Measurements from ENCODE around the gene SPACDR. TPM values are rescaled to one million over a fixed set of nuclear protein-coding genes. Genes with fewer than 3 reads are reported as not detected.
"Not testable (repeated sequence)": the region's sequence is repeated elsewhere in the genome, so short reads cannot be mapped to it uniquely, and the experiment has no call there.

The SPACDR gene
- total RNA-seq, 5 donors from 2014 or later (not counting 1 experiment from before 2014, with no cell fraction given) = 1.3 to 4.0 (median 3.3) TPM

GRCh38 chr7:100449190-100449795, 14.8 kb downstream of the SPACDR start:
- no peak for ATAC-seq (replicated peaks in 1 of 4)

GRCh38 chr7:100447363-100447762, 16.7 kb downstream of the SPACDR start:
- DNase-seq; H3K4me3 Mint-ChIP-seq; H3K27ac ChIP-seq (ENCODE audit: low read length); H3K9me3 Mint-ChIP-seq; H3K4me3 ChIP-seq (ENCODE audit: control insufficient read depth in 1 of 2, extremely low read depth in 1 of 2, low read length in 1 of 2); H3K27me3 ChIP-seq (replicated peaks in 1 of 2; ENCODE audit: control insufficient read depth in 2 of 2, extremely low read depth in 1 of 2, insufficient read depth in 2 of 2, low read length in 1 of 2); H3K9me3 ChIP-seq; H3K27me3 Mint-ChIP-seq; H3K27ac Mint-ChIP-seq; H3K36me3 ChIP-seq (ENCODE audit: control insufficient read depth in 2 of 2, extremely low read depth in 1 of 2, insufficient read depth in 1 of 2, low read length in 1 of 2); H3K36me3 Mint-ChIP-seq; ATAC-seq (replicated peaks in 1 of 4): not testable (repeated sequence)
- H3K4me1 Mint-ChIP-seq = peaks cover 7 to 25% (median 11%) of the 10 kb centered on the region in 3 donors
- peaks cover 2 to 22% of the 10 kb centered on the region in 2 experiments for H3K4me1 ChIP-seq (ENCODE audit: control insufficient read depth in 1 of 2, extremely low read depth in 1 of 2, insufficient read depth in 2 of 2, low read length in 2 of 2)
- POLR2A ChIA-PET = interaction anchor here in 1 of 2 donors (0.7 kb wide), 1 partner anchor 13 kb away, joined by 6 read pairs; no protein-coding TSS in a partner anchor
- CTCF ChIA-PET = interaction anchor here (0.6 to 1.3 kb wide), 4 partner anchors 12 to 1961 kb away, joined by 3 to 4 read pairs (median 3); no protein-coding TSS in a partner anchor
- 91% methylated on average over 5 of the region's 8 CpGs for WGBS (ENCODE audit: insufficient coverage)

More at GRCh38 chr7:100449190-100449795, 14.8 kb downstream of the SPACDR start:
- POLR2A ChIA-PET = no interaction called here
- H3K9me3 Mint-ChIP-seq = no peaks in the 10 kb centered on the region
- DNase-seq = no peak
- Histone ChIP-seq H3K9me3 (no peaks in the 10 kb centered on the region), H3K36me3 (ENCODE audit: control insufficient read depth in 2 of 2, extremely low read depth in 1 of 2, insufficient read depth in 1 of 2, low read length in 1 of 2) (no peaks in the 10 kb centered on the region), H3K4me3 (ENCODE audit: control insufficient read depth in 1 of 2, extremely low read depth in 1 of 2, low read length in 1 of 2) (no peak overlapping the region), H3K27ac (ENCODE audit: low read length) (no peak overlapping the region), H3K27me3 (replicated peaks in 1 of 2; ENCODE audit: control insufficient read depth in 2 of 2, extremely low read depth in 1 of 2, insufficient read depth in 2 of 2, low read length in 1 of 2) (peaks cover 0 to 3% of the 10 kb centered on the region in 2 experiments), H3K4me1 (ENCODE audit: control insufficient read depth in 1 of 2, extremely low read depth in 1 of 2, insufficient read depth in 2 of 2, low read length in 2 of 2) (peaks cover 2 to 31% of the 10 kb centered on the region in 2 experiments)
- WGBS (ENCODE audit: insufficient coverage) = no CpG with 5 or more reads among the region's 13 CpGs
- peak overlapping the region in 2 of 3 donors; percentile 22 to 25 for H3K4me3 Mint-ChIP-seq
- no peaks in the 10 kb centered on the region for H3K36me3 Mint-ChIP-seq
- peaks cover 7 to 18% (median 14%) of the 10 kb centered on the region in 3 donors for H3K4me1 Mint-ChIP-seq
- peak overlapping the region in 1 of 2 donors; percentile 16 for H3K27ac Mint-ChIP-seq
- CTCF ChIA-PET = interaction anchor here (0.6 to 1.5 kb wide), 4 partner anchors 11 to 244 kb away, joined by 3 to 5 read pairs (median 3); partner anchors contain the start of gene ZCWPW1 (in 1 of the 2)
- no peaks in the 10 kb centered on the region for H3K27me3 Mint-ChIP-seq

- POLR2A ChIA-PET = no interaction called here
Measured at GRCh38 chr7:100446040-100446439, 18.0 kb downstream of the SPACDR start.

GRCh38 chr7:100444311-100445278, 19.5 kb downstream of the SPACDR start:
- H3K4me3 ChIP-seq (ENCODE audit: control insufficient read depth in 1 of 2, extremely low read depth in 1 of 2, low read length in 1 of 2) = no peak overlapping the region
- ChIA-PET CTCF (no interaction called here), POLR2A (interaction anchor here in 1 of 2 donors (0.6 kb wide), 1 partner anchor 261 kb away, joined by 3 read pairs; no protein-coding TSS in a partner anchor)
- H3K4me1 Mint-ChIP-seq = peaks cover 7 to 18% (median 7%) of the 10 kb centered on the region in 3 donors
- WGBS (ENCODE audit: insufficient coverage) = 55% methylated on average over 12 of the region's 14 CpGs
- no peaks in the 10 kb centered on the region for H3K36me3 ChIP-seq (ENCODE audit: control insufficient read depth in 2 of 2, extremely low read depth in 1 of 2, insufficient read depth in 1 of 2, low read length in 1 of 2)
- H3K9me3 ChIP-seq = no peaks in the 10 kb centered on the region
- no peaks in the 10 kb centered on the region for H3K36me3 Mint-ChIP-seq
- H3K27me3 ChIP-seq (replicated peaks in 1 of 2; ENCODE audit: control insufficient read depth in 2 of 2, extremely low read depth in 1 of 2, insufficient read depth in 2 of 2, low read length in 1 of 2) = no peaks in the 10 kb centered on the region
- H3K27ac Mint-ChIP-seq = peak overlapping the region; percentile 64 to 65
- no peaks in the 10 kb centered on the region for H3K27me3 Mint-ChIP-seq
- peak; percentile 15 to 49 (median 44) for ATAC-seq (replicated peaks in 1 of 4)
- no peak overlapping the region for H3K4me3 Mint-ChIP-seq
- peaks cover 2 to 12% of the 10 kb centered on the region in 2 experiments for H3K4me1 ChIP-seq (ENCODE audit: control insufficient read depth in 1 of 2, extremely low read depth in 1 of 2, insufficient read depth in 2 of 2, low read length in 2 of 2)
- no peak overlapping the region for H3K27ac ChIP-seq (ENCODE audit: low read length)
- H3K9me3 Mint-ChIP-seq = no peaks in the 10 kb centered on the region
- DNase-seq = no peak

More at GRCh38 chr7:100446040-100446439, 18.0 kb downstream of the SPACDR start:
- DNase-seq (no peak), ATAC-seq (replicated peaks in 1 of 4) (no peak)
- Mint-ChIP-seq H3K27ac (no peak overlapping the region), H3K9me3 (no peaks in the 10 kb centered on the region), H3K4me3 (no peak overlapping the region), H3K27me3 (no peaks in the 10 kb centered on the region), H3K4me1 (peaks cover 7 to 25% (median 11%) of the 10 kb centered on the region in 3 donors), H3K36me3 (no peaks in the 10 kb centered on the region)
- CTCF ChIA-PET = no interaction called here
- 67% methylated on average over 1 of the region's 2 CpGs for WGBS (ENCODE audit: insufficient coverage)
- Histone ChIP-seq H3K9me3 (no peaks in the 10 kb centered on the region), H3K27ac (ENCODE audit: low read length) (no peak overlapping the region), H3K4me3 (ENCODE audit: control insufficient read depth in 1 of 2, extremely low read depth in 1 of 2, low read length in 1 of 2) (no peak overlapping the region), H3K4me1 (ENCODE audit: control insufficient read depth in 1 of 2, extremely low read depth in 1 of 2, insufficient read depth in 2 of 2, low read length in 2 of 2) (peaks cover 2 to 22% of the 10 kb centered on the region in 2 experiments), H3K36me3 (ENCODE audit: control insufficient read depth in 2 of 2, extremely low read depth in 1 of 2, insufficient read depth in 1 of 2, low read length in 1 of 2) (no peaks in the 10 kb centered on the region), H3K27me3 (replicated peaks in 1 of 2; ENCODE audit: control insufficient read depth in 2 of 2, extremely low read depth in 1 of 2, insufficient read depth in 2 of 2, low read length in 1 of 2) (peaks cover 0 to 3% of the 10 kb centered on the region in 2 experiments)

- 98% methylated on average over 8 of the region's 9 CpGs for WGBS (ENCODE audit: insufficient coverage)
- Histone ChIP-seq H3K4me1 (ENCODE audit: control insufficient read depth in 1 of 2, extremely low read depth in 1 of 2, insufficient read depth in 2 of 2, low read length in 2 of 2) (peaks cover 2 to 12% of the 10 kb centered on the region in 2 experiments), H3K4me3 (ENCODE audit: control insufficient read depth in 1 of 2, extremely low read depth in 1 of 2, low read length in 1 of 2) (no peak overlapping the region), H3K27me3 (replicated peaks in 1 of 2; ENCODE audit: control insufficient read depth in 2 of 2, extremely low read depth in 1 of 2, insufficient read depth in 2 of 2, low read length in 1 of 2) (no peaks in the 10 kb centered on the region), H3K36me3 (ENCODE audit: control insufficient read depth in 2 of 2, extremely low read depth in 1 of 2, insufficient read depth in 1 of 2, low read length in 1 of 2) (no peaks in the 10 kb centered on the region), H3K9me3 (no peaks in the 10 kb centered on the region), H3K27ac (ENCODE audit: low read length) (no peak overlapping the region)
- ChIA-PET CTCF (interaction anchor here in 1 of 2 donors (0.7 kb wide), 1 partner anchor 12 kb away, joined by 3 read pairs; no protein-coding TSS in a partner anchor), POLR2A (interaction anchor here in 1 of 2 donors (0.6 kb wide), 1 partner anchor 35 kb away, joined by 6 read pairs; no protein-coding TSS in a partner anchor)
- H3K27ac Mint-ChIP-seq = peak overlapping the region in 1 of 2 donors; percentile 34
- H3K27me3 Mint-ChIP-seq = no peaks in the 10 kb centered on the region
- ATAC-seq (replicated peaks in 1 of 4) (no peak), DNase-seq (no peak)
- H3K9me3 Mint-ChIP-seq = no peaks in the 10 kb centered on the region
- H3K36me3 Mint-ChIP-seq = no peaks in the 10 kb centered on the region
- H3K4me1 Mint-ChIP-seq = peaks cover 7 to 15% (median 7%) of the 10 kb centered on the region in 3 donors
- no peak overlapping the region for H3K4me3 Mint-ChIP-seq
Measured at GRCh38 chr7:100443096-100443840, 20.8 kb downstream of the SPACDR start.
